Measurements from ENCODE around the gene EEF1G.
"Not testable (repeated sequence)": the region's sequence is repeated elsewhere in the genome, so short reads cannot be mapped to it uniquely, and the experiment has no call there.

Gene EEF1G, protein sequence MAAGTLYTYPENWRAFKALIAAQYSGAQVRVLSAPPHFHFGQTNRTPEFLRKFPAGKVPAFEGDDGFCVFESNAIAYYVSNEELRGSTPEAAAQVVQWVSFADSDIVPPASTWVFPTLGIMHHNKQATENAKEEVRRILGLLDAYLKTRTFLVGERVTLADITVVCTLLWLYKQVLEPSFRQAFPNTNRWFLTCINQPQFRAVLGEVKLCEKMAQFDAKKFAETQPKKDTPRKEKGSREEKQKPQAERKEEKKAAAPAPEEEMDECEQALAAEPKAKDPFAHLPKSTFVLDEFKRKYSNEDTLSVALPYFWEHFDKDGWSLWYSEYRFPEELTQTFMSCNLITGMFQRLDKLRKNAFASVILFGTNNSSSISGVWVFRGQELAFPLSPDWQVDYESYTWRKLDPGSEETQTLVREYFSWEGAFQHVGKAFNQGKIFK

DNA sequence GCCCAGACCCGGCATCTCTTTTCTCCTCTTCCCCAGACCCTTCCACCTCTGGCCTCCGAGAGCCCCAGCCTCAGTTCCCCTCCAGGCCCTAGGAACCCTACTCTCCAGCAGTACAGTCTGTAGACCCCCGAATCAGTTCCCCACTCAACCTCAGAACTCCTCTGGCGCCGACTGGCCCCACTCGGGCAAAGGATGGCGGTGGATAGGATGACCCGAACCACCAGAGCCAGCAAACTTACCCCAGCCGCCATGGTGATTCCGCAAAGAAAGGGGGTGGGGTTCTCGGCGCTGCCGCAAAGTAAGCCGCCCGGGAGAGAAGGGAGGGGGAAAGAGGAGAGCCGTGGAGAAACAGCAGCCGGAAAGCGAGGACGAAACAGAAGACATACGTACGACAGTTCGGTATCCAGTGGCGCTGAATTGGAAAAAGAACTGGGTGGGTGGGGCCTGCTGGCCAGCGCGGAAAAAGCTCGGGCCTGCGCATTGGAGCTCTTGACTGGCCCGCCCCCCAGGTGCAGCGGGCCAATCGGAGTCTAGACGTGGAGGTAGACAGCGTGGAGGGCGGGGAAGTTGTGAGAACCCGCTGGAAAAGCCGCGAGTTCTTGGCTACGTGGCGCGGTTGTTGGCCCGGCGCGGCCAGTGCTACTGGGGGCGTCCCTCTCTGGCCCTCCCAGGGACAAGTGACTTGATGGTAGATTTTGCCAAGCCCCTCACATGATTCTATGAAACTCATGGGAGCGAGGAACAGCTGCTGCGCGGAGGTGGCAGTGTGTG, at the start of gene EEF1G:
Gene EEF1G (minus strand): TSS at position 300 of the 771 bp plus-strand sequence. CDS start 49 bp downstream, at position 251.
- DNase-seq (ENCODE audit: low read depth) = peak; percentile 93

DNA sequence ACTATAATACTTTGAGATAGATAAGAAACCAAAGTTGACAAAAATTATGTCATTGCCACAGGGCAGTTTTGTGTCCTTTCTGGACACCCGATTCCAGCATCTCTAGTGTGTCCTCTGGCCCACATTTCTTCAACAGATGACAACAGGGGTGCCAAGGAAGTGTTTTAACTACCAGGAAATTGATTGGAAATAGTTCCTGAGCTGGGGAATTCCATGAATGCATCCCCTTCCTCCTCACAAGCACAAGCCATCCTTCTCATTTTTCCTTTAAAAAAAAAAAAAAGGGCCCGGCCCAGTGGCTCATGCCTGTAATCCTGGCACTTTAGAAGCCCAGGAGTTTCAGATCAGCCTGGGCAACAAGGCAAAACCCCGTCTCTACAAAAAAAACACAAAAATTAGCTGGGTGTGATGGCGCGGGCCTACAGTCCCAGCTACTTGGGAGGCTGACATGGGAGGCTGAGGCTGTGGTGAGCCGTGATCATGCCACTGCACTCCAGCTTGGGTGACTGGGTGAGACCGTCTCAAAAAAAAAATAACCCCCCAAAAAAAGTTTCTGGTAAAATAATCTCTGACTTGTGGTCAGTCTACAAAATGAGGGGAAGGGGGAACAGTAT, 48.9 kb upstream of the EEF1G start:
- no peak for DNase-seq (ENCODE audit: low read depth)

DNA sequence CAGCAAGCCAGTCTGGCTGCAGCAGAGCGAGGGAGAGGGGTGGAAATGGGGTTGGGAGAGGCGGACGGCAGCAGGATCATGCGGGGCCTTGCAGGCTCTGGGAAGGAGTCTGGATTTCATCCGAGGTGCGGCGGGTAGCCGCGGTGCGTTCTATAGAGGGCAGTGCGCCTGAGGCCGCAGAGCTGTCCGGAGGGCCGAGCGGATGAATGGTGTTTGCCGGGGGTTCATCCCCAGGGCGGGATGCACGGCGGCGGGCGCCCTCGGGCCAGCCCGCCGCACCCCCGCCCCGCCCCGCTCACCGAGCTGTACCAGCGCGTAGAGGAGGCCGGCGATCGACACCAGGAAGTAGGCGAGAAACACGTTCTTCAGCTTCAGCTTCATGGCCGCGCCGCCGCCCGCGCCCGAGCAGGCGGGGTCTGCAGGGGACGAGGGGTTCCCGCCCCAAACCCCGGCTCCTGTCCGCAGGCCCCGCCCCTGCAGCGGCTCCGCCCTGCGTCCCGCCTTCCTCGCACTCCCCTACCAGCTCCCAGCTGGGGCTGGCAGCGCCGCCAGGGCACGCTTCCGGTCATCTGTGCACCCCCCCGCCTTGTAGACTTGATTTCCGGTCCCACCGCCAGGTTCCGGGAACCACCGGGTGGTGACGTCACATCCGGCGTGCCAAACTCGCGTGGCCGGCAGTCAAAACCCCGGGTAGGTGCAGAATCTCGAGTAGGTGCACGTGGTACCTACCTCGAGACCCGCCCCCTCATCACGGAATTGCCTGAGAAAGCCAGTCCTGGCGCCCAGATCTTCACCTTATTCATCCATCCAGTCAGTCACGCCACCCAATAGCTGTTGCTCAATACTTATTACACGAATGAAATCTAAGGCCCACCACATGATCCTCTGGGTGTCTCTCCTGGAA, 48.1 kb upstream of the EEF1G start, which contains the start of gene B3GAT3:
Gene B3GAT3 (minus strand): TSS at position 420 of the 904 bp plus-strand sequence. CDS start 39 bp downstream, at position 381.
- DNase-seq (ENCODE audit: low read depth) = peak; percentile 92

DNA sequence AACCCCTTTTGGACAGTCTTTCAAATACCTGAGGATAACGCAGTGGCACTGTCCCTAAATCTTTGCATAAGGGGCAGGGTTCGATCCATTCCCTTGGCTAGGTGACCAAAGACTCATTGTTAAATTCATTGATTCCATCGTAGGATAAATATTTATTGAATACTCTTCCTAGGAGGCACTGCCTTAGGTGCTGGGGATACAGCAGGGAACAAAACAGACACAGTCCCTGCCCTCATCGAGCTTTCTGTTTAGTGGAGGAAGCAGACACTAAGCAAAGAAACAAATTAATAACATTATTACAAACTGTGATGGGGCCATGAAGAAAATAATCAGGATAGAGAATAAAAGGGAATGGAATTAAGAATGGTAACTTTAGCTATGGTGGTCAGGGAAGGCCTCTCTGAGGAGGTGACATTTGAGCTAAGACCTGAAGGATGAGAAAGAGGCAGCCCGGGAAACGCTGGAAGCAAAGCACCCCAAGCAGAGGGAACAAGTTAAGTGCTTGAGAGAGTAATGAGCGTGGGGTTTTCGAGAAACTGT, 47.4 kb upstream of the EEF1G start:
- DNase-seq (ENCODE audit: low read depth) = no peak

DNA sequence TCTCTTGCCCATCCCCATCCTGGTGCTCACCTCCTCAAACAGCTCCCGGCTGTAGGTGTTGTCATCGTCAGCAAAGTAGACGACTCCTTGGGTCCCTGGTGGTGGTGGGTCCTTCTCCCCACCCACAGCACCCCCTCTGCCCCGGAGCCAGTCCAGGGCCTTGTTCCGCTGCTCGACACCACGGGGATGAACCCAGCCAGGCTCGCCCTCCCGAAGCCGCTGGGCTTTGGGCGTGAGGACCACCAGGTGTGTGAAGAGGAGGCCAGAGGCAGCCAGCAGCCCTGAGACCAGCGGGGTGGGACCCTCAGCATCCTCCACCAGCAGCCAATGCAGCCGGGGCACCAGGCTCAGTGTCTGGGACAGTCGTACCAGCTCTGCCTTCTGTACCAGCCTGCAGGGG, 43.3 kb upstream of the EEF1G start:
- DNase-seq (ENCODE audit: low read depth) = not testable (repeated sequence)

DNA sequence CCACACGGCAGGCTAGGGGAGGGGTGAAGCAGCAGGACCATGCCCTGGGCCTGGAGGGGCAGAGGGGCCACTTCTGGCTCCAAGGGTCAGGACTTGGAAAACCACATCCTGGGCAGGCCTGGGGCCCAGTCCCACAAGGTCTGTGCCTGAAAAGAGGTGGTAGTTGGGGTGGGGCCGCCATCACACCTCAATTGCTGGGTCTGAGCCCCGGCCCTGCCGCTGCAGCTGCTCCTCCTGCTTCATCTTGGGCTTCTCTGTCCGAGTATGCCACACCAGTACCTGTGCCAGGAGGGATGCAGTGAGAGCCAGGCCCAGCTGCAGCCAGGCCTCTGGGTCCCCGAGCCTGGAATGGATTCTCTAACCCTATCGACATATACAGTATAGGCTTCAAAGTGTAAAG, 41.8 kb upstream of the EEF1G start:
- no peak for DNase-seq (ENCODE audit: low read depth)

DNA sequence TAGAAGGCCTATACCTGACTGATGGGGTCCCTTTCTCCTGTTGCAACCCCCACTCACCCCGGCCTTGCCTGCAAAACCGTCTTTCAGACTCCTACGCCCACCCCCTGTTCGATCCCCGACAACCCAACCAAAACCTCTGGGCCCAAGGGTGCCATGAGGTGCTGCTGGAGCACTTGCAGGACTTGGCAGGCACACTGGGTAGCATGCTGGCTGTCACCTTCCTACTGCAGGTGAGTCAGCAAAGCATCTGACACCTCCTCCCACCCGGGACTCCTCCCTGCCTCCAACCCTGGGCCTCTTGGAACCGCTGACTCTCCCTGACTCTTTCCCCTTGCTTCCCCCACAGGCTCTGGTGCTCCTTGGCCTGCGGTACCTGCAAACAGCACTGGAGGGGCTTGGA, 40.6 kb upstream of the EEF1G start:
- no peak for DNase-seq (ENCODE audit: low read depth)

DNA sequence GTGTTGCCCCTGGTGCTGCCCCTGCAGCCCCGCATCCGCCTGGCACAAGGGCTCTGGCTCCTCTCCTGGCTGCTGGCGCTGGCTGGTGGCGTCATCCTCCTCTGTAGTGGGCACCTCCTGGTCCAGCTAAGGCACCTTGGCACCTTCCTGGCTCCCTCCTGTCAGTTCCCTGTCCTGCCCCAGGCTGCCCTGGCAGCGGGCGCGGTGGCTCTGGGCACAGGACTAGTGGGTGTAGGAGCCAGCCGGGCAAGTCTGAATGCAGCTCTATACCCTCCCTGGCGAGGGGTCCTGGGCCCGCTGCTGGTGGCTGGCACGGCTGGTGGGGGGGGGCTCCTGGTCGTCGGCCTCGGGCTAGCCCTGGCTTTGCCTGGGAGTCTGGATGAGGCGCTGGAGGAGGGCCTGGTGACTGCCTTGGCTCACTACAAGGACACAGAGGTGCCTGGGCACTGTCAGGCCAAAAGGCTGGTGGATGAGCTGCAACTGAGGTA, 39.6 kb upstream of the EEF1G start:
- DNase-seq (ENCODE audit: low read depth) = no peak

DNA sequence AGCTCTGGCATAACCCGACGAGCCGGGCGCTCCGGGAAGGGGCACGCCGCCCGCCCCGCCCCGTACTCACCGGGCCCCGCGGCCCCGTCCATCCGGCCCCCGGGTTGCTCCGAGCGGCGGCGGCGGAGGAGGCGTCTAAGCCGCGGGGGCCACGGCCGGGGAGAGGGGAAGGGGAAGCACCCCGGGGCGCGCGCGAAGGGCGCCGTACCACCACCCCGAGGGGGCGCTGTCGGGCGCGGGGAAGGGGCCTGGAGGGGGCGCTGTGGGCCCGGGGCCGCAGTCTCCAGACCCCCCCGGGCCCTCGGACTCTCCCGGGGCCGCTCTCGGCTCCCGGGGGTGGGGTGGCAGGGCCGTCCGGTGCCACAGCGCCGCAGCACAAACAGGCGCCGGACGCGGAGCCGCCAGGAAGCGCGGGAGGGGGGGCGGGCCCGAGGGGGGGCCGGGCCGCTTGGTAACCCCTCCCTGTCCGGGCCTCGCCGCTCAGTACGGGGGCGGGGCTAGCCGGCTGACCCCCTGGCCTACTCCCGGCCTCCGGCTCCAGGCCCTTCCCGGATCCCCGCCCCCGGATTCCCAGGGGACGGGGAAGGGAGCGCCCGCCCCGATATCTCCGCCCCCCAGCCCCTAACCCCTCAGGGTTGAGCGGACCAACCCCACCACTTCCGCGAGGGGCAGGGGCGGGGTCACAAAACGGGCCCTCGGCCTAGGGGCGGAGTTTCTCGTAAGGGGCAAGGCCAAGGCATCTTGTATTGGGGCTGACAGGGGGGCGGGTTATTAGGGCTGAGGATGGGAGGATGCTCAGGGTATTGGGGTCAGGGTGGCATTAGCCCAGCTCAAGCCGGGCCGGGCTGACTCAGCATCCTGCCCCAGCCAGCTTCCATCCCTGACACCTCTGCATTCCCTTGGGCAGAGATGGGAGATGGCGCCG, 38.9 kb upstream of the EEF1G start, which contains the start of the genes EML3 and ROM1:
Gene EML3 (minus strand): TSS at position 410 of the 925 bp plus-strand sequence. CDS start 318 bp downstream, at position 92.
Gene ROM1 (plus strand): TSS at position 892 of the 925 bp plus-strand sequence. CDS start 25 bp downstream, at position 917.
- DNase-seq (ENCODE audit: low read depth) = peak; percentile 78

DNA sequence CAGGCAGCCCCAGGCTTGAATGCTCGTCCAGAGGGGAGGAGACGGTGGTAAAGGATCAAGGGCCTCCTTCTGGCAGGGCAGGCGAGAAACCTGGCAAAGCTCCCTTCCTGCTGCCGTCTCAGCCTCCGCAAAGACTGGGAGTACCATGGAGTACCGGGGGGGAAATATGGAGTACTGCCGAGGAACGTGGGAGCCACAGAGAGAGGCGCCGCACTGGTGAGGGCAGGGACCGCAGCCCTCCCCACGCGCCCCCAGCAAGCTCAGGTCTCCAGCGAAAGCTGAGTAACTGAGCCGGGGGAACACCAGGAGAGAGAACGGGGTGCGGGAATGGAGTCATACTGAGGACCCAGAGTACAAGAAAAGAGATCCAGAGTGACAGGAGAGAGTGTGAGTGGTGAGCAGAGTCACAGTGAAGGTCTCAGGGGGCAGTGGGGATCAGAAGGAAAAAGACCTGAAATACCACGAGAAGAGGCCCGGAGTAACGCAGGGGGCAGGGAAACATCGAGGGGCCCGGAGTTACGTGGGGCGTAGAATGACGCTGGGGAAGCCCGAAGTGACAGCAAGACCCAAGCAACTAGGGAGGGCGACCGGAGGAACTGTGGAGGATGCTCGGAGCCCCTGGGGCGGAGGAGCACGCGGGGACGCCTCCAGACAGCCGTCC, 38.1 kb upstream of the EEF1G start:
- DNase-seq (ENCODE audit: low read depth) = peak; percentile 41

DNA sequence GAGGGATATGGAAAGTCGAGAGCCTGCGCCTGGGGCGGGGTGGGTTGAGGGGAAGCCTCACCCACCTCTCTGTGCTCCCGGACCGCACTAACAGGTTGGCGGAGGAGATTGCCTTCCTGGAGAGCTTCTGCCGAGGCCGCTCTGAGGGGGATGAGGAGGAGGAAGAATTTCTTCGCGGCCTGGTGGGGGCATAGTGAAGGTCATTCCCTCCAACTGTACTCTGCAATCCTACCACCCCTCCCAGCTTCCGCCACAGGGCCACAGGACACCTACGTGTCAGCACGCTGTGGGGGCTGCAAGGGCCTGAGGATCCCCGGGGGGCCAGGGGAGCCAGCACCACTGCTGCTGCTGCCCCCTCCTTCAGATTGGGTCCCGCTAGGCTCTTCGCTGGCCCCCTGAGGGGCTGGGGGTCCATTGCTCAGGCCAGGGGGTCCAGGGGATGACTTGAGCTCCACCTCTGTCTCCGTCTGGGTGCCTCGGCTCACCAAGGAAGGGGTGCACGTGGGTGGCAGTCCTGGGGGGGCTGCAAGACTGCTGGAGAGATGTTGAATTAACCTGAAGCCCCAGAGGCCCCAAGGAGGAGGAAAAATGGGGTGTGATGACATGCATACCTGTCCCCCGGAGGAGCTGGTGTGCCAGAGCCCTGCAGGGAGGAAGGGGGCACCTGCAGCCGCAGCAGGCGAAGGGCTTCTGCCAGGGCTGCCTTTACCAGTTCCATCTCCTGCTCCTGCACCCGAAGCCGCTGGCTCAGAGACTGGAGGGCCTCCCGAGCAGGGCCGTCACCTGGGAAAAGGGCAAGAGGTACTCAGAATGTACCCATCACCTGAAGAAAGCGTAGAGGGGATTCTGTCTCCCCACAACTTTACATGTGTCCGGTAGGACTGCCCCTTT, 37.4 kb upstream of the EEF1G start:
- DNase-seq (ENCODE audit: low read depth) = no peak

DNA sequence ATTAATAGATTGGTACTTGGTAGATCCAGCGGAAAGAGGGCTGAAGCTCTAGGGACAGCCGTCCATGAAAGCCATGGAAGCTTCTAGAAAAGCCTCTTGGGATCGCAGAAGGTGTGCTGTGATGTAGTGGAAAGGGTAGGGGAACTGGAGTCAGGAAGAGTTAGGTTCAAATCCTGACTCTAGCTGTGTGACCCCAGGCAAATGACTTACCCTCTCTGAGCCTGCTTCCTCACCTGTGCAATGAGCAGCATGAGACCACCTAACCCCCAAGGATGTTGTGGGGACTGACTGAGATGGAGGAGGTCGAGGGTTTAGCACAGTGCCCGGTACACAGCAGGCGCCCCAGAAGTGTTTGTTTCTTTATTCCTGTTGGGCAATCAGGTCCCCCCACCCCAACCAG, 36.7 kb upstream of the EEF1G start:
- no peak for DNase-seq (ENCODE audit: low read depth)

DNA sequence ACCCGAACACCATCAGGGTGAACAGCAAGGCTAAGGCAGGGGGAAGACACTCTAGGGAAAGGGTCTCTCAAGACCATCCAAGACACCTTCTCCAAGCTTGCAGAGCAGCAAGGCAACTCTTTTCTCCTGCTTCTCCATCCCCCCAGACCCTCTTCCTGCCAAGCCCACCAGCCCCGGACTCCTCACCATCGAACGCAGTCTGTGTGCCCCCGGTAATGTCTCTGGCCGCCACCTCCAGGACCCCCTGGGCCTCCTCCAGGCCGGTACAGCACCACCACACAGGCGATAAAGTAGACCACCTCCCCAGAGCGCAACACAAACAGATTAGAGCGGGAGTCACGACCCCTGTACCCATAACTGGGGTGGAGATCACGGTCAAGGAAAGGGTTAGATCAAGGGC, 35.1 kb upstream of the EEF1G start:
- DNase-seq (ENCODE audit: low read depth) = no peak

DNA sequence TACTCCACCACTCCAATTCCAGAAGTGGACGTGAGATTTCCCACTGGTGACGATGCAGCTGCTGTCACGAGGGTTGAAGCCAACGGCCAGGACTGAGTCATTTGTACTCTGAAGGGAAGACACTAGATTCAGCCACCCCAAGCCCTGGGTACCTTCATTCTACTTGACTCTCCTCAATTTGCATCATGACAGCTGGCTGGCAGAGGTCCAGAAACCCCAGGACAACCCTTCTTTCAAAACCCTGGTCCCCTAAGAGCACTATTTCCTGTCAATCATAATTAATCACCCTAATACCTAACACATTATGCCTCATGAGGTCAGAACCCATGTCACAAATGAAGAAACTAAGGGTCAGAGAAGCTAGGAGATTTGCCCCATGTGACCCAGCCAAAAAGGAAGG, 34.0 kb upstream of the EEF1G start:
- no peak for DNase-seq (ENCODE audit: low read depth)

DNA sequence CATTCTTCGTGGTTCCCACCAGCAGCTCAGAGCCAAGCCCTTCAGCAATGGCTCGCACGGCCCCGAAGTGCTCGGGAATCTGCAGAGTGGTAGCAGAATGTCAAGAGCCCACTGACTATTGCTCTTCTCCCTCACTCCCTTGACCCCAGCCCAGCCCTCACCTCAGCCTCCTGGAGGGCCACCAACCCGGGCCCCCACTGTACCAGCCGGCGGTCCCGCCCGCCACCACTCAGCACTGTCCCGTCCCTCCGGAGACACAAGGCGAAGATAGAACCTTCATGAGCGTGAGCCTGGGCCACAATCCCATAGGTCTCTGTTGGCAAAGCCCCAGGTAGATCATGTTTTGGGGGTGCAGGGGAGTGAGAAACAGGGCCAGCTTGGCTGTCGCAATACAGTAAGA, 32.2 kb upstream of the EEF1G start:
- DNase-seq (ENCODE audit: low read depth) = no peak

DNA sequence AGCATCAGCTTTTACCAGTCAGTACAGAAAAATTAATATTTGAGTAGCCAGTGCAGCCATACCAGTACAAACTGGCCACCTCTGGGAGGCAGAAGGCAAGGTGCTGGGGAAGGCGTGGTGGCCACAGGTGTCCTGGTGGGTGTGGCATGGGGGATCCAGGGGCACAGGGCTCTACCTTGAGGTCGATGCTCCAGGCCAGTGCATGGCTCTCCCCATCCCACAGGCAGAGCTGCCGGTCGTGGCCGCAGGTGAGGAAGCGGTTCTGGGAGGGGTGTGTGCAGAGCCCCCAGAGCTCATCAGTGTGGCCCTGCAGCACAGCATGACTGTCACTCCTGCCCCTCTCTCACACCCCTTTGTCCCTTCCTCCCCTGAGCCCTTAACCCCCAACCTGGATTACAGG, 31.8 kb upstream of the EEF1G start:
- no peak for DNase-seq (ENCODE audit: low read depth)

DNA sequence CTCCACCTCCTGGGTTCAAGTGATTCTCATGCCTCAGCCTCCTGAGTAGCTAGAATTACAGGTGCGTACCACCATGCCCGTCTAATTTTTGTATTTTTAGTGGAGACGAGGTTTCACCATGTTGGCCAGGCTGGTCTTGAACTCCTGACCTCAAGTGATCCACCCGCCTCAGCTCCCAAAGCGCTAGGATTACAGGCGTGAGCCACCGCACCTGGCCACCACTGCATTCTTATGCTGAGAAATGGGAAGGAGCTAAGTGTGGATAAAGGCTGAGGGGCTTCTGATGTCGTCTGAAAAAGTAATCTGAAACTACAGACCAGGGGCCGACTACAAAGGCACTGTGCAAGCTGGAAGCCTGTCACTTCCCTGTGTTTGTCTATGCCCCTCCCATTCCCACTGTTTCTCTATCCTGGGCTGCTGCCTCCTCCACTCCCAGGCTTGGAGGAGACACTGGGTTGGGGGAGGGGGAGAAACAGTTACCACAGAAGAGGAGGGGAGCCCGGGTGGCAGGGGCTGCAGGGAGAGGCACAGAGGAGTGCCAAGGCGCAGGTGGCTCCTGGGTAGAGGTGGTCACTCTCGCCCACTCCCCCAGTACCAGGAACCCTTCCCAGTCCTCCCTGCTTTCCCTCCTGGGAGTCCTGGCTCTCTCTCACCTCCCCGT, 30.9 kb upstream of the EEF1G start:
- no peak for DNase-seq (ENCODE audit: low read depth)

Measured in stimulated activated CD8-positive, alpha-beta memory T cell treated with anti-CD3 and anti-CD28 coated beads, Interleukin-7, amount 100 ng/mL, for 24 hours (primary cell).